Measurements from ENCODE around the gene ANOS1. TPM values are rescaled to one million over a fixed set of nuclear protein-coding genes. Genes with fewer than 3 reads are reported as not detected.

Gene ANOS1
- total and polyA plus RNA-seq, 8 donors, result 27.1 to 85.9 (median 42.2) TPM

DNA sequence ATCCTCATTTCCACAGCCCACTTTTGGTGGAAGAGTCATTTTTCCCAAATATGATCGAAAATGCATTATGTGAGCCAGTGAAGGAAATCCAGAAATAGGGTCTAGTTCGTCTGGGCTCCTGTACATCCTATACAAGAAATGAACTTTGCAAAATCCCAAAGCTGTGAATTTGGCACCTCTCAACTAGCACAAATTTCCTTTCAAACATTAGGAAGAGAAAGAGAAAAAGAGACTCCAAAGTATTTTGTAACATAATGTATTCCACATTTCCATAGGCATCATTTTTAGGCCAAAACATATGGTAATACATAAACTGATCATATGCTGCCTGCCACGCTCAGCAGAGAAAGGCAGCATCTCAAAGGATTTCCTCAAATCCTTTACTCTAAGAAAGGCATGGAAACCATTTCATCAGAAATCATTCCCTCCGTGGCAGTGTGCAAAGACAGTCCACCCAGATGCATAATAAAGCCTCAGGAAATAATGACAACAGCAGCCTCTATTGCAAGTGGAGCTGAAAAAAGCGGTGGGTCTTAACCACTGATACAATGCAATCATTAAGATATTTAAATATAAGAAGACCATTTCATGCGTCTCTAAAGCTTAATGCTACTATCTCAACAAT lies 56.8 kb downstream of the ANOS1 start:
- no peaks in the 10 kb centered on the region for H3K36me3 ChIP-seq
- intact Hi-C loops (cut with DNase I), result no loop called here
- DNase-seq (no peak), ATAC-seq (no peak)
- no peak overlapping the region for H3K27ac ChIP-seq
- TF ChIP-seq, protein P1, sequence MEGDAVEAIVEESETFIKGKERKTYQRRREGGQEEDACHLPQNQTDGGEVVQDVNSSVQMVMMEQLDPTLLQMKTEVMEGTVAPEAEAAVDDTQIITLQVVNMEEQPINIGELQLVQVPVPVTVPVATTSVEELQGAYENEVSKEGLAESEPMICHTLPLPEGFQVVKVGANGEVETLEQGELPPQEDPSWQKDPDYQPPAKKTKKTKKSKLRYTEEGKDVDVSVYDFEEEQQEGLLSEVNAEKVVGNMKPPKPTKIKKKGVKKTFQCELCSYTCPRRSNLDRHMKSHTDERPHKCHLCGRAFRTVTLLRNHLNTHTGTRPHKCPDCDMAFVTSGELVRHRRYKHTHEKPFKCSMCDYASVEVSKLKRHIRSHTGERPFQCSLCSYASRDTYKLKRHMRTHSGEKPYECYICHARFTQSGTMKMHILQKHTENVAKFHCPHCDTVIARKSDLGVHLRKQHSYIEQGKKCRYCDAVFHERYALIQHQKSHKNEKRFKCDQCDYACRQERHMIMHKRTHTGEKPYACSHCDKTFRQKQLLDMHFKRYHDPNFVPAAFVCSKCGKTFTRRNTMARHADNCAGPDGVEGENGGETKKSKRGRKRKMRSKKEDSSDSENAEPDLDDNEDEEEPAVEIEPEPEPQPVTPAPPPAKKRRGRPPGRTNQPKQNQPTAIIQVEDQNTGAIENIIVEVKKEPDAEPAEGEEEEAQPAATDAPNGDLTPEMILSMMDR (IDR thresholded peaks at IDR 0.05), result no peak
- no peaks in the 10 kb centered on the region for H3K27me3 ChIP-seq
- H3K4me1 ChIP-seq, result no peaks in the 10 kb centered on the region
- no peaks in the 10 kb centered on the region for H3K9me3 ChIP-seq
- H3K4me3 ChIP-seq, result no peak overlapping the region

DNA sequence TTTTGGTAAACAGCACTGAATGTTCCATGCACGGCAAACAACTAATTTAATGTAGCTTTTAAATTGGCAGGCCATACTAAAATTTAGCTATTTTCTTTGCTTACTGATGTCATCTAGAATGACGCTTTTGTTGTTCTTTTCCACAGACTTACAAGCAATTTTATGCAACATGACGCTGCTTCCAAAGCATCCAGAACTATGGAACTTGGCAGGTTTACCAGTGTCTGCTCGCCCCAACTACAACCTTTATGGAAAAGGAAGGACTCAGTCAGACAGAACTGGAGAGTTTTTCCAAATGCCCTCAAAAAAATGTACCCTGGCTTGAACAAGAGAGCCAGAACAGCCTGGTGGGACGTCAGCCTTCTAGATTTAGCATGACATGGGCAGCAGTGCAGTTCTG lies 58.7 kb downstream of the ANOS1 start:
- intact Hi-C loops (cut with DNase I), result no loop called here
- H3K27me3 ChIP-seq, result no peaks in the 10 kb centered on the region
- H3K27ac ChIP-seq, result no peak overlapping the region
- no peaks in the 10 kb centered on the region for H3K4me1 ChIP-seq
- H3K9me3 ChIP-seq, result no peaks in the 10 kb centered on the region
- no peak overlapping the region for H3K4me3 ChIP-seq
- no peaks in the 10 kb centered on the region for H3K36me3 ChIP-seq
- TF ChIP-seq, protein P1 (IDR thresholded peaks at IDR 0.05), result no peak
- ATAC-seq, result no peak
- DNase-seq, result no peak

DNA sequence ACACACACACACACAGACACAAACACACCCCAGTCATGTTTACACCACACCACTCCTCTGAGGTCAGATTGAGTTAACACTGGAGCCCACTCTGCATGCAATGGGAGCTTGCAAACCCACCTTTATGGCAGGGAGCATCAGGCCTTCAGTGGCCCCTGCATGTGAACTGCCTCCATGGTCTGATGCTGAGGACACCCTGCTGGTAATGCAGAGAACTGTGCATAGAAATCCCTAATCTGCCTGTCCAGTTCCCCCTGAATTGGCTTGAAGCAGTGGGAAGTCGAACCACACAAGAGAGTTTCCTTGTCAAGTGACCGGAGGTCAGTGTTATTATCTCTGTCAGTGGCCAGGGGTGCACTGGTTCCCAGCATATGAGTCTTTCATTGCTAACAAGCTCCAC lies 59.8 kb downstream of the ANOS1 start:
- H3K36me3 ChIP-seq, result no peaks in the 10 kb centered on the region
- H3K9me3 ChIP-seq, result no peaks in the 10 kb centered on the region
- no peak overlapping the region for H3K27ac ChIP-seq
- intact Hi-C loops (cut with DNase I), result no loop called here
- no peak overlapping the region for H3K4me3 ChIP-seq
- DNase-seq (no peak), ATAC-seq (no peak)
- H3K27me3 ChIP-seq, result no peaks in the 10 kb centered on the region
- TF ChIP-seq, protein P1 (IDR thresholded peaks at IDR 0.05), result no peak
- no peaks in the 10 kb centered on the region for H3K4me1 ChIP-seq

DNA sequence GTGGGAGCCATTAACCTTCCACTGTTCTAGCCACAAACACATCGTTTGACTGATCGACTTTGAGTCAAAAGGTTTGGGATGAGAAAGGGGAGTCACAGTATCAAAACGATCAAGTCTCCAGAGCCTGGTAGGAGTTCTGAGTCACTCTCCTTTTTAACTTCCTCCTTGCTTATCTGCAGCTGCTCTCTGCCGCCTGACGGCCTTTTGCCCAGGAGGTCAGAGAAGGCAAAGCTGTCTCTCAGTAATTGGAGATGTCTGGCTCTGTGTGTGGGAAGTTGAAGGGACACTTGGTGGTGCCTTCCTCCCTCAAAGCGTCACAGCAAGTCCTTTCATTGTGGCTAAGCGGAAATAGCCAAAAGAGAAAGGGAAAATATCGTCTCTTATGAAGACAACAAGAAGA lies 63.1 kb downstream of the ANOS1 start:
- no peak overlapping the region for H3K4me3 ChIP-seq
- TF ChIP-seq, protein P1 (IDR thresholded peaks at IDR 0.05), result no peak
- H3K36me3 ChIP-seq, result no peaks in the 10 kb centered on the region
- H3K27me3 ChIP-seq, result no peaks in the 10 kb centered on the region
- ATAC-seq, result no peak
- no peak for DNase-seq
- intact Hi-C loops (cut with DNase I), result no loop called here
- no peak overlapping the region for H3K27ac ChIP-seq
- no peaks in the 10 kb centered on the region for H3K4me1 ChIP-seq
- H3K9me3 ChIP-seq, result no peaks in the 10 kb centered on the region

DNA sequence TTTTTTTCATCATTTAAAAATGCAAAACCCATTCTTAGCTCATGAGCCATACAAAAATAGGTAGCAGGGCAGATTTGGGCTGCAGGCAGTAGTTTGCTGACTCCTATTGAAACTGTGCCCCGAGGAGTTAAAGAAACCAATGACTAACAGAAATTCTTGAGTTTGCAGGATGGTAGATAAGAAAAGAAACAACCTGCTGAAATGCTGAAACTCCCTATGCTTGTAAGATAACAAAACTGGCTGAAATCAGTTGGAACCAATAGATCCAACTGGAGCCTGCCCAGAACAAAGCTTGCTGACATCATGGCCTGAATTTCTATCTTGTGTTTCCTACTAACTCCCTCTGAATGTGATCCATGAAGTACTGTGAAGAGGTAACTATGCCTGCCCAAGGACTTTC lies 68.6 kb downstream of the ANOS1 start:
- intact Hi-C loops (cut with DNase I), result no loop called here
- no peaks in the 10 kb centered on the region for H3K36me3 ChIP-seq
- no peaks in the 10 kb centered on the region for H3K9me3 ChIP-seq
- H3K4me3 ChIP-seq, result no peak overlapping the region
- no peak overlapping the region for H3K27ac ChIP-seq
- DNase-seq (no peak), ATAC-seq (no peak)
- no peaks in the 10 kb centered on the region for H3K27me3 ChIP-seq
- no peaks in the 10 kb centered on the region for H3K4me1 ChIP-seq
- TF ChIP-seq, protein P1 (IDR thresholded peaks at IDR 0.05), result no peak

All from left lung (tissue), 10 donors.